HuH-7 (cell line): ENCODE measurements around the gene CYB561A3.

Experiments used
- DNase-seq: peaks from one replicate; pipeline ENCODE4 v3.0.0; 2011; ENCODE audit warnings: low spot score

The CYB561A3 gene

DNA sequence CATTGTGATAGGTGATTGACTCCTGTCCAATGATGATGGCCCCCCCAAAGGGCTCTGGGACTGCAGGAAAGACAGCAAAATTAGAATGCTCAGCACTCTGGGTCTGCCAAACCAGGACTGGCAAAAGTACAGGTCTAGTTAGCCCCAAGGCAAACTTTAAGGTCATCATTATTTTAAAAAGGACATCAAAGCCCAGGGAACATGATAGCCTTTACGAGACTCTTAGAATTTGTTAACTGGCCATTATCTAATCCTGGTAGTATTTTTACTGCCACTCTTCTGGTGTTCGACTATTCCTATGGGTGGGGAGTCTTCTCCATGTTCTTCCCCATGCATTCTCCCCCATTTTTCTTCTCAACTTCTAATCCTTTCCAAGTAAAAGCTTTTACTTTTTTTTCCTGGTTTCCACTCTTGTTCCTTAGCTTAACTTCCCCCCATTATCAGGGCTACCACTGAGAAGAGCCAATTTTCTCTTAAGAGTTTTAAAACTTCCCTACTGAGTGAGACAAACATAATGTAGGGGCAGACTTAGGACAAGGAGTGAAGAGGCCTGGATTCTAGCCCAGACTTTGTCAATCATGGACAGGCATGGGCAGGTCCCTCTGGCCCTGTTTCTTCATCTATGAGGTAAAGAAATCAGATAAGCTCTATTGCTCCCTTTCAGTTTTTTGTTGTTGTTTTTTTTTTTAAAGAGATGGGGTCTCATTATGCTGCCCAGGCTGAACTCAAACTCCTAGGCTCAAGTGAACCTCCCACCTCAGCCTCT lies 35.9 kb downstream of the CYB561A3 start:
- DNase-seq, result no peak

DNA sequence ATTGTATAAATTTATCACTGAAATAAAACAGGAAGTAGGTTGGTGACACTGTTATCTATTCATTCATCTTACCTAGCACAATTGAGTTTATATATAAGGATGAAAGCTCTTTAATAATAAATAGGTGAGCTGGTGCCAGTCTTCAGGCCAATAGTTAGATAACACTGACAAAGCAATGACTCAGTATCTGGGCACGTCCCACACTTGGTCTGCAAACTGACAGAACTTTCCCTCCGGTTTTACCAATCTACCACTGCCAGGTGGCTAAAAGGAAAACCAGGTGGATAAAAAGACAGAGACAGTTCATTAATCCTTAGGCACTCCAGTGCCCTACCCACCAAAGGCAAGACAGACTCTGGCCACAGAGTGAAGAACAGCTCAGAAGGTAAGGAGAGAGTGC lies 46.4 kb downstream of the CYB561A3 start:
- DNase-seq, result no peak

DNA sequence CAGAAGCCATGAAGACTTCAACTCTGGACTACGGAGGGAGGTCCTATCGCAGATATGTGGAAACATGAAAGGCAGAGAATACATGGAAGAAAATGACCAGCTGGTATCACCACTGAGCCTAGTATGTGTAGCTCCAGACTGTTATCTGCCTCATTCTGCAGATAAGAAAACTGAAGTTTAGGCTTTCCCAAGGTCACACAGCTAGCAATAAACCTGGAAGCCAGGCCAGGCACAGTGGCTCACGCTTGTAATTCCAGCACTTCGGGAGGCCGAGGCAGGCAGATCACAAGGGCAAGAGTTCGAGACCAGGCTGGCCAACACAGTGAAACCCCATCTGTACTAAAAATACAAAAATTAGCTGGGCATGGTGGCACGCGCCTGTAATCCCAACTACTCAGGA lies 50.9 kb downstream of the CYB561A3 start:
- DNase-seq, result no peak

- DNase-seq, result no peak
Measured at GRCh38 chr11:61309739-61310138, 51.9 kb downstream of the CYB561A3 start.

GRCh38 chr11:61309141-61309540 lies 52.5 kb downstream of the CYB561A3 start:
- DNase-seq, result no peak

GRCh38 chr11:61307354-61307753 lies 54.3 kb downstream of the CYB561A3 start:
- DNase-seq, result no peak

DNA sequence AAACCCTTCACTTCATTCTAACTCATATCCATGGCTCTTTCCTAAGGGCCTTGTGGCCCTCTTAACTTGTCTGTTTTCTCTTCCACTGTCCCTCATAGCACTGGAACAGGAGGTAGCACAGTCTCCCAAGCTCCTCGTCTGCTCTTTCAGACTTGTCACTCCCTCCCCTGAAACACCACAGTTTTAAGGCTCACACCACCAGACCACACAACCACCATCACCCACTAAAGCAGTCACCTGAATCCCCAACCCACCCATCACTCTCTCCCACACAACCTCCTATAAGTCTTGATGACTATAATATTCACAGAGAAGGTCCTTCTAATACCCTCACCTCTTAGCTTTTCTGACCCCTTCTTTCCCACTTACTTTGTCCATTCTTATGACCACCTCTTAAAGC lies 55.5 kb downstream of the CYB561A3 start:
- DNase-seq, result no peak

DNA sequence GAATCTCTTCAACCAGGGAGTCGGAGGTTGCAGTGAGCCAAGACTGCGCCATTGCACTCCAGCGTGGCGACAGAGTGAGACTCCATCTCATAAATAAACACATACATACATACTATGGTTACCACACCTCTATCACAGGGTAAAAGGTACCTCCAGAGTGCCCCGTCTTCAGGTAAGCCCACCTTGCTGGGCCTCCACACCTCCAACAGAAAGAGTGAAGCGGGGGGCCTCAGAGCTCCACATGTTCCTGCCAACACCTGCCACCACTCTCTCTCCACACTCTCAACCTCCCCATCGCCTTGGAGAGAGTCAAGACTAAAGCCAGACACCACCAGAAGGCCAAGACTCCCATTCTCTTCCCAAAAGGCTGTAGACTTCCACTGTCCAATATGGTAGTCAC lies 56.3 kb downstream of the CYB561A3 start:
- DNase-seq, result no peak

GRCh38 chr11:61303725-61304124 lies 58.0 kb downstream of the CYB561A3 start:
- no peak for DNase-seq

DNA sequence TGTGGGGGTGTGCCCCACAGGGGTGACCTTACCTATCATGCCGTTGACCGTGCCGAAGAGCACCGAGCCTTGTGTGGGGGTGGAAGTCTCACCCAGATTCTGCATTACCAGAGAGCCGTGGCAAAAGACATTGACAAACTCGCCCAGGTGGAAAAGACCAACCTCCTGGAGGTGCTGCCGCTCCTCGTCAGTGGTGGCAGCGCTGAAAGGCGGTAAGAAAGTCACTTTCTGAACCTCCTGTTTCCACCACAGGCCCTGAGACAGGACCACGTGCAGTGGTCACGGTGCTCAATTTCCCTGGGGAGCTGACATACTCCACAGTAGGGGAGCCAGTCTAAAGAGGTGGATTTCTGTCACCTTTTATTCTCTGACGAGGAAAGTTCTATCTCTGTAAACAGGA lies 59.1 kb downstream of the CYB561A3 start:
- DNase-seq, result no peak
